Esophagus squamous epithelium (tissue), 5 donors: ENCODE results near the gene GSTM2. TPM values are rescaled to one million over a fixed set of nuclear protein-coding genes. Genes with fewer than 3 reads are reported as not detected.
"Not testable (repeated sequence)": the region's sequence is repeated elsewhere in the genome, so short reads cannot be mapped to it uniquely, and the experiment has no call there.

Experiments used
- DNase-seq: peaks from one replicate; lab custom pipeline; 2025; lab: John Stamatoyannopoulos, UW
- H3K27ac ChIP-seq, 4 donors: fragments of 200-600 bp; sonication (generic); one replicate each; pipeline ENCODE4 v1.5.1; 2016 to 2019; ENCODE audit warnings: mild to moderate bottlenecking in 1 of 4
- H3K27me3 ChIP-seq, 4 donors: fragments of 200-600 bp; sonication (generic); 1 replicate in 3 of 4; 2 replicates in 1 of 4; pipeline versions ENCODE4 v1.5.1 to v1.6.0; 2017 to 2021; ENCODE audit warnings: antibody characterized with exemption in 1 of 4
- H3K36me3 ChIP-seq, 3 donors: fragments of 200-600 bp; sonication (generic); one replicate each; pipeline ENCODE4 v1.5.1; 2016 to 2019
- H3K4me1 ChIP-seq, 3 donors: fragments of 200-600 bp; sonication (generic); one replicate each; pipeline ENCODE4 v1.5.1; 2017 to 2019
- H3K4me3 ChIP-seq, 4 donors: fragments of 200-600 bp; sonication (generic); 1 replicate in 3 of 4; 2 replicates in 1 of 4; pipeline ENCODE4 v1.5.1; 2016 to 2019; ENCODE audit warnings: mild to moderate bottlenecking in 2 of 4, moderate library complexity in 1 of 4
- H3K9me3 ChIP-seq, 3 donors: fragments of 200-600 bp; sonication (generic); one replicate each; pipeline ENCODE4 v1.5.1; 2016 to 2019
- CTCF ChIP-seq, 6 experiments: fragments of 450-650 bp in 4 of 6; fragments of 200-600 bp in 2 of 6; sonication (generic) in 2 of 6; IDR thresholded peaks; one replicate each; pipeline ENCODE4 v1.5.1; 2016 to 2019; ENCODE audit warnings: antibody characterized with exemption in 6 of 6, mild to moderate bottlenecking in 4 of 6, moderate library complexity in 4 of 6
- POLR2A ChIP-seq, 4 donors: fragments of 450-650 bp; IDR thresholded peaks; one replicate each; pipeline ENCODE4 v1.6.1; 2017; ENCODE audit warnings: antibody characterized with exemption in 4 of 4, mild to moderate bottlenecking in 4 of 4, moderate library complexity in 3 of 4
- WGBS, 2 donors: methylation state at CpG; one replicate each; pipeline ENCODE4 v1.1.5; 2018; 5-methylcytosine and 5-hydroxymethylcytosine counted together
- intact Hi-C: fragments of 100-400 bp; cut with DNase I; formaldehyde crosslinking; loops from one replicate; pipeline ENCODE4 v1.15.0; 2022
- total RNA-seq, 4 donors: library from RNA; depleted of rRNA; stranded (reverse); fragments of >200 nt; gene quantifications; one replicate each; pipeline ENCODE4 v1.1.0, GENCODE V29; 2016
- donor health status: DM: yes; HTN: yes; CAD: no.

GSTM2 gene
- total RNA-seq, 4 donors from 2014 or later: 17.8 to 87.9 (median 46.2) TPM

- TF ChIP-seq CTCF (IDR thresholded peaks at IDR 0.05): no peak
- TF ChIP-seq POLR2A (IDR thresholded peaks at IDR 0.05): no peak
- no peaks in the 10 kb centered on the region for H3K4me1 ChIP-seq
- H3K27ac ChIP-seq: no peak overlapping the region
- H3K9me3 ChIP-seq: no peaks in the 10 kb centered on the region
- WGBS, 2 donors: 76% methylated on average over 4 of the region's 4 CpGs; no CpG with 5 or more reads in 1 of the 2 donors
- H3K36me3 ChIP-seq: no peaks in the 10 kb centered on the region
- no peak for DNase-seq
- intact Hi-C loops: no loop called here
- H3K4me3 ChIP-seq: no peak overlapping the region
- no peaks in the 10 kb centered on the region for H3K27me3 ChIP-seq
These were observed 29.2 kb downstream of the GSTM2 start for GRCh38 chr1:109697066-109697465.

DNA sequence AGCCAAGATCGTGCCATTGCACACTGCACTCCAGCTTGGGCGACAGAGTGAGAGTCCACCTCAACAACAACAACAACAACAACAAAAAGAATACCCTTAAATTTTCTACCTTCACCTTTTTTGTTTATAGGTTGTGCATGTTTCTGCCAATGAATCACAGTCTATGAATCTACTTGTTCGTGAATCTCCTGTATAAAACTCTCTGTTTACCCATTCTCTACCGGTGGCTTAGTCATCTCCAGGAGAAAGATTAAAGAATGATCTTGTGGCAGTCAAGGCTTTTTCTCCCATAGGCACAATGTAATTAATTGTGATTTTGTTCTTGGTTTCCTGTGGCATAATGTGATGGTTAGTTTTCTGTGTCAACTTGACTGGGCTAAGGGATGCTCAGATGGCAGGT lies 30.0 kb downstream of the GSTM2 start:
- H3K27me3 ChIP-seq, DNase-seq, H3K4me3 ChIP-seq, intact Hi-C loops, H3K36me3 ChIP-seq, H3K4me1 ChIP-seq, H3K9me3 ChIP-seq: not testable (repeated sequence)
- peak overlapping the region in 1 of 4 donors; percentile 49 for H3K27ac ChIP-seq
- no CpG with 5 or more reads among the region's 4 CpGs for WGBS, 2 donors

DNA sequence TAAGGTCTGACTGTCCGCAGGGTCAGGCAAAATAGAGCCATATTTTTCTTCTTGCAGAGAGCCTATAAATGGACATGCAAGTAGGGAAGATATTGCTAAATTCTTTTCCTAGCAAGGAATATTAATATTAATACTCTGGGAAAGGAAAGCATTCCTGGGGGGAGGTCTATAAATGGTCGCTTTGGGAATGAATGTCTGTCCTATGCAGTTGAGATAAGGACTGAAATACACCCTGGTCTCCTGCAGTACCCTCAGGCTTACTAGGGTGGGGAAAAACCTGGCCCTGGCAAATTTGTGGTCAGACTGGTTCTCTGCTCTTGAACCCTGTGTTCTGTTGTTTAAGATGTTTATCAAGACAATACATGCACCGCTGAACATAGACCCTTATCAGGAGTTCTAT lies 35.1 kb downstream of the GSTM2 start:
- H3K36me3 ChIP-seq, intact Hi-C loops, H3K4me3 ChIP-seq, H3K27ac ChIP-seq, H3K4me1 ChIP-seq, DNase-seq, H3K27me3 ChIP-seq: not testable (repeated sequence)
- WGBS, 2 donors: 90 to 91% methylated on average over 3 of the region's 3 CpGs
- H3K9me3 ChIP-seq: peaks cover 0 to 11% (median 0%) of the 10 kb centered on the region in 3 donors

DNA sequence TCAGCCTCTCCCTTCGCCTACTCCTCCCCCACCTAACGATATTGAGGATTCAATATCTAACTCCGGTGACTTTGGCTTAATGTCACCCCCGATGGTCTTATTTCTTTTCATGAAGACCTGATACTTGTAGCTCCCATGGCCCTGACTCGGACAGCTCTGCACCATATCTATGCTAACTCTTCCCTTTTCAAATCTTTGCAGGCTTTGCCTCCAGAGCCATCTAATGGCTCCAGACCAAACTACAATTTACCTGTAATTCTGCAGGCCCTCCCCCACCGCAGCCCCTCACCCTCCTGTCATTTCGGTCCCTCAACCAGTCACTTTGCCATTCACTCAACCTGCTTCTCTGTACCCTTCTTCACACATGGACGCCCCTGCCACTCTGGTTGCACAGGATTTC lies 36.3 kb downstream of the GSTM2 start:
- 71 to 83% methylated on average over 8 of the region's 8 CpGs for WGBS, 2 donors

DNA sequence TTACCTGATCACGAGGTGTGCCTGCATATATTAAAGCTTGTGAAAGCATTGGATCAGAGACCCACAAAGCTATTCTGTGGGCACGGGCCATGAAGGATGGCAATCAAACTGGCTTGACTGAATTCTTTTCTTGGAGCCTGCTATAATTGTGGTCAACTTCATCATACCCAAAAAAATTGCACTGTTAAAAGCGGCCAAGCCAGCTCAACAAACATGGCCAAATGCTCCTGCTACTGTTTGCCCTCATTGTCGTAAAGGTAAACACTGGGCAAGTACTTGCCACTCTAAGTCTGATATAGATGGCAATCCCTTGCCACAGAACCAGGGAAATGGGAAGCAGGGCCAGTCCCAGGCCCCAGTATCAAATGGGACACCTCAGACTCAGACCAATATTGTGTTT lies 37.6 kb downstream of the GSTM2 start:
- WGBS, 2 donors: 79 to 83% methylated on average over 4 of the region's 4 CpGs
- Histone ChIP-seq H3K27me3 (no peaks in the 10 kb centered on the region), H3K4me3 (no peak overlapping the region), H3K9me3 (peaks cover 0 to 26% (median 0%) of the 10 kb centered on the region in 3 donors), H3K36me3 (no peaks in the 10 kb centered on the region), H3K4me1 (no peaks in the 10 kb centered on the region), H3K27ac (no peak overlapping the region)
- no peak for DNase-seq
- TF ChIP-seq POLR2A (IDR thresholded peaks at IDR 0.05) (no peak), CTCF (IDR thresholded peaks at IDR 0.05) (no peak)
- intact Hi-C loops: no loop called here

More for the DNA sequence above, 36.3 kb downstream of the GSTM2 start:
- no peak for DNase-seq
- H3K36me3 ChIP-seq: no peaks in the 10 kb centered on the region
- no peaks in the 10 kb centered on the region for H3K4me1 ChIP-seq
- no peak for TF ChIP-seq POLR2A (IDR thresholded peaks at IDR 0.05)
- TF ChIP-seq CTCF (IDR thresholded peaks at IDR 0.05): no peak
- H3K4me3 ChIP-seq: no peak overlapping the region
- peaks cover 0 to 23% (median 0%) of the 10 kb centered on the region in 3 donors for H3K9me3 ChIP-seq
- intact Hi-C loops: no loop called here
- H3K27ac ChIP-seq: no peak overlapping the region
- H3K27me3 ChIP-seq: no peaks in the 10 kb centered on the region

DNA sequence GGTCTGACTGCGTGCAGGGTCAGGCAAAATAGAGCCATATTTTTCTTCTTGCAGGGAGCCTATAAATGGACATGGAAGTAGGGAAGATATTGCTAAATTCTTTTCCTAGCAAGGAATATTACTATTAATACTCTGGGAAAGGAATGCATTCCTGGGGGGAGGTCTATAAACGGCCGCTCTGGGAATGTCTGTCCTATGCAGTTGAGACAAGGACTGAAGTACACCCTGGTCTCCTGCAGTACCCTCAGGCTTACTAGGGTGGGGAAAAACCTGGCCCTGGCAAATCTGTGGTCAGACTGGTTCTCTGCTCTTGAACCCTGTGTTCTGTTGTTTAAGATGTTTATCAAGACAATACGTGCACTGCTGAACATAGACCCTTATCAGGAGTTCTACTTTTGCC lies 41.1 kb downstream of the GSTM2 start:
- intact Hi-C loops, H3K36me3 ChIP-seq, H3K27ac ChIP-seq, DNase-seq, H3K27me3 ChIP-seq, H3K4me3 ChIP-seq, H3K4me1 ChIP-seq: not testable (repeated sequence)
- H3K9me3 ChIP-seq: peaks cover 0 to 16% (median 0%) of the 10 kb centered on the region in 3 donors
- WGBS, 2 donors: 67 to 75% methylated on average over 4 of the region's 4 CpGs

GRCh38 chr1:109709822-109710221 lies 42.0 kb downstream of the GSTM2 start:
- DNase-seq, intact Hi-C loops, H3K4me3 ChIP-seq, H3K27me3 ChIP-seq, H3K36me3 ChIP-seq, H3K4me1 ChIP-seq, H3K27ac ChIP-seq: not testable (repeated sequence)
- H3K9me3 ChIP-seq: peaks cover 0 to 16% (median 0%) of the 10 kb centered on the region in 3 donors

DNA sequence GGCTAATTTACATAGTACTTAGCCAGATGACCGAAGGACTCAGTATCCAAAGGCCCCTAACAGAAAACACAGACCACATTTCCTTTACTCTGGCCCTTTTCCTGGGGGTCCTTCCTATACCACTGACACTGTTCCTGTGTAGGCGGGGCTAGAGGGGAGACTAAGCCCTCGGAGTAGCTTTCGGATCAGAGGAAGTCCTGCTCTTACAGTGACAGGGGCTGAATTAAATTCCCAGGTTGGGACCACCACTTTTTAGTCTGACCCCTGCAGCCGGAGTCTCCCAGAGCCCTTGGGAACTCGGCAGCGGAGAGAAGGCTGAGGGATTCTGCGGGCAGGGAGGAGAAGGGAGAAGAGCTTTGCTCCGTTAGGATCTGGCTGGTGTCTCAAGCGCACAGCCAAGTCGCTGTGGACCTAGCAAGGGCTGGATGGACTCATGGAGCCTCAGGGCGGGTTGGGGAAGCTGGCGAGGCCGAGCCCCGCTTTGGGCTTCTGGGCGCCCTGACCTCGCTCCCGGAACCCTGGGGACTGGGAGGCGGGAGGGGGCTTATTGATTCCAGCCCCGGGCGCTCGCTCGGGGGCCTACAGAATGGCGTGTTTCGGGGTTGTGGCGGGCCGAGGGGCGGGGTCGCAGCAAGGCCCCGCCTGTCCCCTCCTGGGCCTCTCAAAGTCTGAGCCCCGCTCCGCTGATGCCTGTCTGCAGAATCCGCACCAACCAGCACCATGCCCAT lies 43.9 kb downstream of the GSTM2 start, which contains the start of gene GSTM5:
TSS of gene GSTM5 (plus strand) at position 659 of the 728 bp plus-strand sequence. CDS start at position 721, 62 bp downstream.
- Histone ChIP-seq H3K27ac (peak within 1 kb of the TSS in 2 of 4 donors; percentile 9 to 29), H3K4me1 (peaks cover 7 to 23% (median 19%) of the 10 kb centered on the region in 3 donors), H3K4me3 (peak within 1 kb of the TSS in 3 of 4 donors; percentile 29 to 60 (median 37)), H3K9me3 (peaks cover 0 to 16% (median 0%) of the 10 kb centered on the region in 3 donors)
- DNase-seq, intact Hi-C loops, H3K27me3 ChIP-seq, H3K36me3 ChIP-seq: not testable (repeated sequence)
- 33 to 69% methylated on average over 3 to 8 of the region's 33 CpGs for WGBS, 2 donors
